Liver (tissue), 9 donors: ENCODE data around the gene NCK2. TPM values are rescaled to one million over a fixed set of nuclear protein-coding genes. Genes with fewer than 3 reads are reported as not detected.

ENCODE experiments used
- DNase-seq: peaks from one replicate; pipeline ENCODE4 v3.0.0-alpha.2; 2017; ENCODE audit warnings: low spot score
- H3K27ac ChIP-seq, 2 donors: one replicate each; pipeline ENCODE4 v1.7.0; 2013; ENCODE audit warnings: inconsistent platforms in 2 of 2, low read length in 2 of 2, control low read depth in 1 of 2, low read depth in 1 of 2, mild to moderate bottlenecking in 1 of 2
- H3K27me3 ChIP-seq, 4 donors: one replicate each; pipeline versions ENCODE4 v1.6.1 to v1.7.0; 2013; ENCODE audit warnings: low read length in 3 of 4, inconsistent platforms in 1 of 4, mild to moderate bottlenecking in 1 of 4, moderate library complexity in 1 of 4; ENCODE audit not compliant: control insufficient read depth in 4 of 4, insufficient read depth in 4 of 4
- H3K36me3 ChIP-seq, 4 donors: one replicate each; pipeline versions ENCODE4 v1.6.1 to v1.7.0; 2013; ENCODE audit warnings: low read length in 3 of 4, mild to moderate bottlenecking in 3 of 4, low read depth in 1 of 4, moderate library complexity in 1 of 4; ENCODE audit not compliant: control insufficient read depth in 4 of 4, insufficient read depth in 3 of 4
- H3K4me1 ChIP-seq, 4 donors: one replicate each; pipeline versions ENCODE4 v1.6.1 to v1.7.0; 2013; ENCODE audit warnings: low read length in 3 of 4, mild to moderate bottlenecking in 3 of 4, moderate library complexity in 1 of 4; ENCODE audit not compliant: control insufficient read depth in 4 of 4, insufficient read depth in 4 of 4
- H3K4me3 ChIP-seq, 3 donors: one replicate each; pipeline versions ENCODE4 v1.6.1 to v1.7.0; 2013; ENCODE audit warnings: low read length in 3 of 3, control low read depth in 1 of 3, low read depth in 1 of 3, mild to moderate bottlenecking in 1 of 3
- H3K9ac ChIP-seq, 2 donors: one replicate each; pipeline ENCODE4 v1.7.0; 2013; ENCODE audit warnings: low read length in 2 of 2, mild to moderate bottlenecking in 2 of 2, moderate library complexity in 2 of 2, control low read depth in 1 of 2, low read depth in 1 of 2
- H3K9me3 ChIP-seq, 4 donors: one replicate each; pipeline versions ENCODE4 v1.6.1 to v1.7.0; 2013; ENCODE audit warnings: low read length in 3 of 4; ENCODE audit not compliant: control insufficient read depth in 4 of 4
- ATF3 ChIP-seq: IDR thresholded peaks from 2 replicates; pipeline ENCODE4 v1.6.1; 2016; ENCODE audit warnings: antibody characterized with exemption
- CTCF ChIP-seq: fragments of 150-350 bp; IDR thresholded peaks from 2 replicates; pipeline ENCODE4 v1.5.1; 2017; ENCODE audit warnings: improper control_type of control experiment, low read depth, low read length; ENCODE audit not compliant: missing input control
- EGR1 ChIP-seq, 2 donors: IDR thresholded peaks; 2 replicates each; pipeline ENCODE4 v1.6.1; 2016 to 2018; ENCODE audit warnings: antibody characterized with exemption in 2 of 2, low read depth in 2 of 2
- FOXA1 ChIP-seq: IDR thresholded peaks from 2 replicates; pipeline ENCODE4 v1.6.1; 2016; ENCODE audit warnings: antibody characterized with exemption
- FOXA2 ChIP-seq: IDR thresholded peaks from 2 replicates; pipeline ENCODE4 v1.6.1; 2016; ENCODE audit warnings: antibody characterized with exemption
- GABPA ChIP-seq, 2 donors: IDR thresholded peaks in 1 of 2; conservative IDR thresholded peaks in 1 of 2; 2 replicates each; pipeline ENCODE4 v1.6.1; 2016; ENCODE audit warnings: antibody characterized with exemption in 2 of 2, mild to moderate bottlenecking in 1 of 2, moderate library complexity in 1 of 2
- HNF4A ChIP-seq, 2 donors: conservative IDR thresholded peaks; 2 replicates each; pipeline ENCODE4 v1.6.1; 2016; ENCODE audit warnings: antibody characterized with exemption in 2 of 2, mild to moderate bottlenecking in 2 of 2
- HNF4G ChIP-seq: IDR thresholded peaks from 2 replicates; pipeline ENCODE4 v1.6.1; 2016; ENCODE audit warnings: antibody characterized with exemption
- JUND ChIP-seq, 2 donors: IDR thresholded peaks; 2 replicates each; pipeline ENCODE4 v1.6.1; 2016; ENCODE audit warnings: antibody characterized with exemption in 2 of 2
- MAX ChIP-seq: IDR thresholded peaks from 2 replicates; pipeline ENCODE4 v1.6.1; 2016; ENCODE audit warnings: antibody characterized with exemption
- NR2F2 ChIP-seq: IDR thresholded peaks from 2 replicates; pipeline ENCODE4 v1.6.1; 2016; ENCODE audit warnings: antibody characterized with exemption
- RAD21 ChIP-seq, 2 donors: IDR thresholded peaks; 2 replicates each; pipeline ENCODE4 v1.6.1; 2016; ENCODE audit warnings: antibody characterized with exemption in 2 of 2, mild to moderate bottlenecking in 2 of 2
- RXRA ChIP-seq, 2 donors: IDR thresholded peaks; 2 replicates each; pipeline ENCODE4 v1.6.1; 2017 to 2018; ENCODE audit warnings: antibody characterized with exemption in 2 of 2, mild to moderate bottlenecking in 1 of 2
- SP1 ChIP-seq: IDR thresholded peaks from 2 replicates; pipeline ENCODE4 v1.6.1; 2018; ENCODE audit warnings: antibody characterized with exemption, mild to moderate bottlenecking
- YY1 ChIP-seq: IDR thresholded peaks from 2 replicates; pipeline ENCODE4 v1.6.1; 2016; ENCODE audit warnings: antibody characterized with exemption, mild to moderate bottlenecking
- ZBTB33 ChIP-seq: IDR thresholded peaks from 2 replicates; pipeline ENCODE4 v1.6.1; 2016; ENCODE audit warnings: antibody characterized with exemption
- WGBS: extraction: QIAGEN DNeasy Blood & Tissue Kit; methylation state at CpG from one replicate; pipeline ENCODE4 v1.1.7; 2013; 5-methylcytosine and 5-hydroxymethylcytosine counted together
- polyA plus RNA-seq, 2 donors: library from polyadenylated mRNA; stranded (reverse) in 1 of 2; unstranded in 1 of 2; fragments of 200-250 nt in 1 of 2; fragments of >200 nt in 1 of 2; fragmentation: Nextera tagmentation in 1 of 2; extraction: Ambion mirVana in 1 of 2; gene quantifications; one replicate each; pipeline versions ENCODE4 v1.2.1 to v1.2.3, GENCODE V29; 2013 to 2015
- total RNA-seq, 2 donors: library from RNA; depleted of rRNA; stranded (reverse); fragments of >200 nt; gene quantifications; one replicate each; pipeline ENCODE4 v1.2.3, GENCODE V29; 2014
- donor health status: healthy.
- donor health status: healthy.
- donor health status: healthy.
- donor health status: healthy.
- donor health status: healthy.

NCK2 gene
- total and polyA plus RNA-seq, 4 donors = 3.4 to 15.0 (median 10.7) TPM

- H3K36me3 ChIP-seq = peaks cover 0 to 2% (median 0%) of the 10 kb centered on the region in 4 donors
- TF ChIP-seq NR2F2 (no peak), SP1 (no peak), HNF4A (conservative IDR thresholded peaks at IDR 0.05) (no peak), MAX (no peak), HNF4G (no peak), RXRA (IDR thresholded peaks at IDR 0.05) (no peak), ZBTB33 (no peak), CTCF (no peak), FOXA2 (no peak)
- WGBS = 82% methylated on average over 9 of the region's 9 CpGs
- peaks cover 0 to 25% (median 11%) of the 10 kb centered on the region in 4 donors for H3K4me1 ChIP-seq
- H3K27ac ChIP-seq = no peak overlapping the region
- no peaks in the 10 kb centered on the region for H3K27me3 ChIP-seq
- H3K9ac ChIP-seq = no peak overlapping the region
- no peak for DNase-seq
- H3K9me3 ChIP-seq = no peaks in the 10 kb centered on the region
- H3K4me3 ChIP-seq = no peak overlapping the region
Observed at GRCh38 chr2:105800036-105800713, 55.5 kb downstream of the NCK2 start.

GRCh38 chr2:105800953-105801635 is 56.4 kb downstream of the NCK2 start:
- H3K27me3 ChIP-seq = no peaks in the 10 kb centered on the region
- TF ChIP-seq JUND (IDR thresholded peaks at IDR 0.05) = no peak
- no peak for TF ChIP-seq ATF3
- TF ChIP-seq ZBTB33 = no peak
- TF ChIP-seq HNF4G = no peak
- no peak for TF ChIP-seq RAD21 (IDR thresholded peaks at IDR 0.05)
- TF ChIP-seq CTCF = no peak
- TF ChIP-seq YY1 = no peak
- TF ChIP-seq NR2F2 = no peak
- no peak for TF ChIP-seq FOXA1
- no peak for TF ChIP-seq GABPA (IDR thresholded peaks at IDR 0.05 in 1 of 2, conservative IDR thresholded peaks at IDR 0.05 in 1 of 2)
- no peak for TF ChIP-seq MAX
- TF ChIP-seq RXRA (IDR thresholded peaks at IDR 0.05) = no peak
- TF ChIP-seq FOXA2 = no peak
- no peak for TF ChIP-seq EGR1 (IDR thresholded peaks at IDR 0.05; ENCODE audit: low read depth in 2 of 2)
- H3K4me3 ChIP-seq = no peak overlapping the region
- no peak for DNase-seq
- peaks cover 0 to 22% (median 9%) of the 10 kb centered on the region in 4 donors for H3K4me1 ChIP-seq
- no peak overlapping the region for H3K9ac ChIP-seq
- WGBS = 76% methylated on average over 13 of the region's 13 CpGs
- no peaks in the 10 kb centered on the region for H3K9me3 ChIP-seq
- peaks cover 0 to 2% (median 0%) of the 10 kb centered on the region in 4 donors for H3K36me3 ChIP-seq
- H3K27ac ChIP-seq = no peak overlapping the region
